Measurements from ENCODE around the gene MSANTD1. TPM values are rescaled to one million over a fixed set of nuclear protein-coding genes. Genes with fewer than 3 reads are reported as not detected.

Gene MSANTD1
- total and polyA plus RNA-seq, 2 donors (not counting 3 experiments of a cell fraction or from before 2014, with no cell fraction given) = 0.14 to 1.2 TPM

DNA sequence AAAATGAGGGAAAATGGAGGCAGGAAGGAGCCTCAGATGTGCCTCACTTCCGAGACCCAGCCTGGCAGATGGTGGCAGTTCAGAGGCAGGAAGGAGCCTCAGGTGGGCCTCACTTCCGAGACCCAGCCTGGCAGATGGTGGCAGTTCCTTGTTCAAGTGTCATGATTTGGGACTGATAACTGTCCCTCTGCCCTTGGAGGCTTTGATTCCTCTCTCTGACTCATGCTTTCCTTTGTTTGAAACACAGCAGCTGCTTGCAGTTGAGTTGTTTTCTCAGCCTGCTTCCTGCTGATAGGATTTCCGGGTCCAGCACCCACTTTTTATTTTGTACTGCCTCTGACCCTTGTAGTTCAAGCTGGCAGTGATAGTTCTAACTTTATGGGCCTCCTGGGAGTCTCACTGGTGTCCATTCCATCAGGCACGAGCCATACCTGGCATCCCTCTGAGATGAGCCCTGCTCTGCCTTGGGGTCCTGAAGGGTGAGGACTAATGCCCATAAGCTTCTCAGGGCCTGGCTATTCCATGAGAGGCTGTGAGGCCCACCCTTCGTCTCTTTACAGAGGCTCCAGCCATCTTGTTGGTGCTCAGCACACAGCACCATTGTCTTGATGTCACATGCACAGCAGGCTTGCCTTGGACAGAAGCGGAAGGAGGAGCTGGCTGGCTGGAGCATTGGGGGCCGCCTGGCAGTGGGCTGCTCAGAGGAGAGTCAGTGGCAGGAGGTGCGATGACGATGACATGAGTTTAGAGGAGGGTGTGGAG is 56.8 kb downstream of the MSANTD1 start:
- dilution Hi-C loops (cut with MboI; ENCODE audit: extremely low pct_ligation_motif_present, low sequenced_read_pairs) (no loop called here), intact Hi-C loops (cut with micrococcal nuclease) (loop anchor here (1.0 to 2.0 kb wide), 4 partner anchors 11 to 199 kb away; no protein-coding TSS in a partner anchor)
- Histone ChIP-seq H3K79me2 (ENCODE audit: control insufficient read depth, insufficient read depth, low read length) (peaks cover 73% of the 10 kb centered on the region), H3K4me1 (ENCODE audit: control insufficient read depth, extremely low read depth, insufficient read depth, low read length) (peaks cover 63% of the 10 kb centered on the region), H4K20me1 (replicated peaks; ENCODE audit: control insufficient read depth, extremely low read depth, insufficient read depth, low read length) (no peaks in the 10 kb centered on the region), H3K27me3 (ENCODE audit: control insufficient read depth in 2 of 2, insufficient read depth in 2 of 2, low read length in 2 of 2) (no peaks in the 10 kb centered on the region), H3K4me3 (replicated peaks in 1 of 3; ENCODE audit: insufficient read depth in 1 of 3, low read depth in 1 of 3, low read length in 3 of 3) (no peak overlapping the region), H3K9me3 (replicated peaks; ENCODE audit: control insufficient read depth, insufficient read depth, low read length) (no peaks in the 10 kb centered on the region), H3K9ac (replicated peaks; ENCODE audit: extremely low read depth, insufficient read depth, low read length) (no peak overlapping the region), H3K36me3 (ENCODE audit: control insufficient read depth in 2 of 2, extremely low read depth in 1 of 2, insufficient read depth in 2 of 2, low read length in 2 of 2) (no peaks in the 10 kb centered on the region), H2AFZ (ENCODE audit: low read depth, low read length) (no peak overlapping the region), H3K4me2 (ENCODE audit: insufficient read depth, low read length) (peak overlapping the region; percentile 43), H3K27ac (ENCODE audit: insufficient read depth, low read depth, low read length) (peak overlapping the region; percentile 83), H3K9me1 (replicated peaks; ENCODE audit: control insufficient read depth, extremely low read depth, insufficient read depth, low read length) (no peaks in the 10 kb centered on the region)
- DNase-seq (ENCODE audit: low read depth, low spot score) (peak; percentile 95), FAIRE-seq (peak; percentile 99)
- ChIA-PET CTCF (interaction anchor here (0.7 to 1.7 kb wide), 9 partner anchors 8 to 42 kb away, joined by 3 to 9 read pairs (median 3); partner anchors contain the start of gene RGS12), POLR2A (interaction anchor here (0.9 kb wide), 2 partner anchors 12 to 25 kb away, joined by 3 read pairs; no protein-coding TSS in a partner anchor)
- no TSS peak for BruUV-seq (replicated peaks)
- TF ChIP-seq, protein P1, sequence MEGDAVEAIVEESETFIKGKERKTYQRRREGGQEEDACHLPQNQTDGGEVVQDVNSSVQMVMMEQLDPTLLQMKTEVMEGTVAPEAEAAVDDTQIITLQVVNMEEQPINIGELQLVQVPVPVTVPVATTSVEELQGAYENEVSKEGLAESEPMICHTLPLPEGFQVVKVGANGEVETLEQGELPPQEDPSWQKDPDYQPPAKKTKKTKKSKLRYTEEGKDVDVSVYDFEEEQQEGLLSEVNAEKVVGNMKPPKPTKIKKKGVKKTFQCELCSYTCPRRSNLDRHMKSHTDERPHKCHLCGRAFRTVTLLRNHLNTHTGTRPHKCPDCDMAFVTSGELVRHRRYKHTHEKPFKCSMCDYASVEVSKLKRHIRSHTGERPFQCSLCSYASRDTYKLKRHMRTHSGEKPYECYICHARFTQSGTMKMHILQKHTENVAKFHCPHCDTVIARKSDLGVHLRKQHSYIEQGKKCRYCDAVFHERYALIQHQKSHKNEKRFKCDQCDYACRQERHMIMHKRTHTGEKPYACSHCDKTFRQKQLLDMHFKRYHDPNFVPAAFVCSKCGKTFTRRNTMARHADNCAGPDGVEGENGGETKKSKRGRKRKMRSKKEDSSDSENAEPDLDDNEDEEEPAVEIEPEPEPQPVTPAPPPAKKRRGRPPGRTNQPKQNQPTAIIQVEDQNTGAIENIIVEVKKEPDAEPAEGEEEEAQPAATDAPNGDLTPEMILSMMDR (IDR thresholded peaks at IDR 0.05; ENCODE audit: extremely low read depth in 1 of 2, insufficient read depth in 1 of 2, low read depth in 1 of 2, low read length in 2 of 2) = no peak
- TF ChIP-seq MYC (IDR thresholded peaks at IDR 0.05; ENCODE audit: low read depth, low read length) (peak; percentile 12), FOS (IDR thresholded peaks at IDR 0.05; ENCODE audit: borderline replicate concordance, insufficient read depth, low read length) (peak; percentile 84), POLR2A (IDR thresholded peaks at IDR 0.05; ENCODE audit: low read depth, low read length) (peak; percentile 70), EZH2 (IDR thresholded peaks at IDR 0.05; ENCODE audit: borderline replicate concordance, low read depth, low read length, severe bottlenecking) (no peak), POLR2AphosphoS5 (IDR thresholded peaks at IDR 0.05; ENCODE audit: insufficient read depth, low read depth, low read length) (peak; percentile 98), JUN (IDR thresholded peaks at IDR 0.05; ENCODE audit: borderline replicate concordance, insufficient read depth, insufficient read length, low read depth) (peak; percentile 93), GATA2 (IDR thresholded peaks at IDR 0.05; ENCODE audit: insufficient read depth, insufficient read length, low read depth, low read length) (peak; percentile 98)
- TF ChIP-seq, protein P2, sequence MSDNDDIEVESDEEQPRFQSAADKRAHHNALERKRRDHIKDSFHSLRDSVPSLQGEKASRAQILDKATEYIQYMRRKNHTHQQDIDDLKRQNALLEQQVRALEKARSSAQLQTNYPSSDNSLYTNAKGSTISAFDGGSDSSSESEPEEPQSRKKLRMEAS (IDR thresholded peaks at IDR 0.05; ENCODE audit: insufficient read depth, insufficient read length) = no peak

Other genes starting within 250 kb of the MSANTD1 start
- gene HTT-AS, start 174.6 kb upstream of the MSANTD1 start, total RNA-seq = not detected in 2 replicates
- gene HTT-AS, start 174.6 kb upstream of the MSANTD1 start, polyA plus RNA-seq = not detected in 2 replicates
- 61.2 and 63.2 TPM in 2 replicates for gene HTT, start 174.5 kb upstream of the MSANTD1 start, total RNA-seq
- gene HTT, start 174.5 kb upstream of the MSANTD1 start, polyA plus RNA-seq = 13.4 and 15.7 TPM in 2 replicates
- 75.4 and 78.0 TPM in 2 replicates for gene RGS12, start 43.9 kb downstream of the MSANTD1 start, total RNA-seq
- gene RGS12, start 43.9 kb downstream of the MSANTD1 start, polyA plus RNA-seq = 38.1 and 65.2 TPM in 2 replicates
- 0.42 and 0.49 TPM in 2 replicates for gene HGFAC, start 192.8 kb downstream of the MSANTD1 start, total RNA-seq
- gene HGFAC, start 192.8 kb downstream of the MSANTD1 start, polyA plus RNA-seq = 0.24 and 0.36 TPM in 2 replicates
- not detected in 2 replicates for gene DOK7, start 214.1 kb downstream of the MSANTD1 start, total RNA-seq
- gene DOK7, start 214.1 kb downstream of the MSANTD1 start, polyA plus RNA-seq = not detected in 2 replicates